Testis (tissue), 3 donors: ENCODE results near the gene CYP27C1. TPM values are rescaled to one million over a fixed set of nuclear protein-coding genes. Genes with fewer than 3 reads are reported as not detected.
A peak's percentile ranks its signal among the peaks of the same experiment; 100 is the strongest.
"Not testable (repeated sequence)": the region's sequence is repeated elsewhere in the genome, so short reads cannot be mapped to it uniquely, and the experiment has no call there.

Experiments
- DNase-seq: peaks from one replicate; pipeline ENCODE4 v3.0.0-alpha.2; 2019
- H3K27ac ChIP-seq, 2 donors: fragments of 200-600 bp; sonication (generic); one replicate each; pipeline ENCODE4 v1.5.1; 2019
- H3K27me3 ChIP-seq: fragments of 200-600 bp; sonication (generic); one replicate; pipeline ENCODE4 v1.5.1; 2019
- H3K36me3 ChIP-seq: fragments of 200-600 bp; sonication (generic); one replicate; pipeline ENCODE4 v1.5.1; 2017; ENCODE audit warnings: low read depth; ENCODE audit errors: missing control alignments
- H3K4me1 ChIP-seq: fragments of 200-600 bp; sonication (generic); one replicate; pipeline ENCODE4 v1.5.1; 2019
- H3K4me3 ChIP-seq, 2 donors: fragments of 200-600 bp; sonication (generic); one replicate each; pipeline ENCODE4 v1.5.1; 2017 to 2019
- H3K9me3 ChIP-seq: fragments of 200-600 bp; sonication (generic); one replicate; pipeline ENCODE4 v1.5.1; 2017
- CTCF ChIP-seq, 3 experiments: fragments of 450-650 bp in 2 of 3; fragments of 200-600 bp in 1 of 3; sonication (generic) in 1 of 3; IDR thresholded peaks; one replicate each; pipeline ENCODE4 v1.5.1; 2016 to 2019; ENCODE audit warnings: antibody characterized with exemption in 3 of 3, mild to moderate bottlenecking in 2 of 3, moderate library complexity in 1 of 3
- POLR2A ChIP-seq: fragments of 450-650 bp; IDR thresholded peaks from one replicate; pipeline ENCODE4 v1.6.1; 2017; ENCODE audit warnings: antibody characterized with exemption, mild to moderate bottlenecking, moderate library complexity
- WGBS, 2 donors: methylation state at CpG; one replicate each; pipeline ENCODE4 v1.1.5; 2018; 5-methylcytosine and 5-hydroxymethylcytosine counted together
- intact Hi-C: fragments of 100-400 bp; cut with DNase I; formaldehyde crosslinking; loops from one replicate; pipeline ENCODE4 v1.15.1; 2023; ENCODE audit warnings: low total_unique reads
- polyA plus RNA-seq: library from polyadenylated mRNA; stranded (reverse); fragments of 350-450 nt; fragmentation: Illumina TruSeq; extraction: RNeasy Lipid Tissue Mini Kit (QIAGEN cat#74804); gene quantifications from one replicate; pipeline ENCODE4 v1.2.3, GENCODE V29; 2014; ENCODE audit warnings: low read depth, low replicate concordance; ENCODE audit not compliant: insufficient read depth
- total RNA-seq, 2 donors: library from RNA; depleted of rRNA; stranded (reverse); fragments of >200 nt; gene quantifications; one replicate each; pipeline ENCODE4 v1.2.3, GENCODE V29; 2016

Gene CYP27C1
- total and polyA plus RNA-seq, 3 donors from 2014 or later, result 0.47 to 0.55 (median 0.50) TPM

GRCh38 chr2:127226520-127227263 lies 6.6 kb upstream of the CYP27C1 start:
- no peak for DNase-seq
- Histone ChIP-seq H3K36me3 (no peaks in the 10 kb centered on the region), H3K9me3 (no peaks in the 10 kb centered on the region), H3K27me3 (no peaks in the 10 kb centered on the region), H3K4me1 (no peaks in the 10 kb centered on the region), H3K27ac (no peak overlapping the region), H3K4me3 (no peak overlapping the region)
- intact Hi-C loops, result no loop called here
- WGBS, 2 donors, result 57 to 68% methylated on average over 10 of the region's 10 CpGs
- TF ChIP-seq CTCF (IDR thresholded peaks at IDR 0.05) (no peak), POLR2A (no peak)

- intact Hi-C loops, result no loop called here
- no peak for DNase-seq
- Histone ChIP-seq H3K4me1 (no peaks in the 10 kb centered on the region), H3K27ac (no peak overlapping the region), H3K36me3 (no peaks in the 10 kb centered on the region), H3K4me3 (no peak overlapping the region), H3K27me3 (no peaks in the 10 kb centered on the region), H3K9me3 (no peaks in the 10 kb centered on the region)
- WGBS, 2 donors, result 47 to 53% methylated on average over 9 of the region's 9 CpGs
- no peak for TF ChIP-seq POLR2A
- TF ChIP-seq CTCF (IDR thresholded peaks at IDR 0.05), result no peak
These were observed 6.0 kb upstream of the CYP27C1 start for GRCh38 chr2:127226132-127226519.

DNA sequence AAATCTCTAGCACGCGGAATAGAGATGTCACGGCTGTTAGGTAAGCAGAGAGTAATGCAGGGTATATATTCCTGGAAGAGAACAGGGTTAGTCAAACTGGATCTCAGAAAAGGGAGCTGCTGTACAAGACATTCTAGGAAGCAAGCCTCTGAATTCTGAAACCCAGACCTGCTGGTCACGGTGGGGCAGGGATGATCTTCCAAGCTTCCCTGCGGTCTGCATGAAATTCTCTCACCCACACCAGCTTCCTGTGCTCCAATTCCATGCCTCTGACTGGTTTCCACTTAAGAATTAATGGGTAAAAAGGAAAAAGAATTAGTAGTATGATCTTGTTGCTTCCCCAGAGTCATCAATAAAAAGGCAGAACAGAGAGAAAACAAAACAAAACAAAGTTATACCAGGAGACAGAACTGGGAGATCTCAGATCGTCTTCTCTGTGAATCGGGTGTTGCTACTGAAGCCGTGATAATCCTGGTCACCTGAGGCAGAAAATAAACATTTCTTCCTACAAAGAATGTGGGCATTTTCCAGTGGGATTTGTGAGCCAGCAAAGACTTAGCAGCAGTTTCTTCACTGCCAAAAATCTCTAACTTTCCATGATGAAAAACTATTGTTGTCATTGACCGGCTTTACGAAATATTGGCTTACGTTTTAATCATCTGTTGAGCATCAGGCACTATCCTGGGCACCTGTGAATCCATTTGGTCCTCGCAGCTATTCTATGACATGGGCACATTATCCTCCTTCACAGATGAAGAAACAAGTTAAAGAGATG lies 5.3 kb upstream of the CYP27C1 start:
- no peak for DNase-seq
- Histone ChIP-seq H3K4me3 (no peak overlapping the region), H3K36me3 (no peaks in the 10 kb centered on the region), H3K9me3 (no peaks in the 10 kb centered on the region), H3K27me3 (no peaks in the 10 kb centered on the region), H3K27ac (no peak overlapping the region), H3K4me1 (no peaks in the 10 kb centered on the region)
- WGBS, 2 donors, result 51 to 57% methylated on average over 12 of the region's 12 CpGs
- TF ChIP-seq CTCF (IDR thresholded peaks at IDR 0.05) (no peak), POLR2A (no peak)
- intact Hi-C loops, result no loop called here

DNA sequence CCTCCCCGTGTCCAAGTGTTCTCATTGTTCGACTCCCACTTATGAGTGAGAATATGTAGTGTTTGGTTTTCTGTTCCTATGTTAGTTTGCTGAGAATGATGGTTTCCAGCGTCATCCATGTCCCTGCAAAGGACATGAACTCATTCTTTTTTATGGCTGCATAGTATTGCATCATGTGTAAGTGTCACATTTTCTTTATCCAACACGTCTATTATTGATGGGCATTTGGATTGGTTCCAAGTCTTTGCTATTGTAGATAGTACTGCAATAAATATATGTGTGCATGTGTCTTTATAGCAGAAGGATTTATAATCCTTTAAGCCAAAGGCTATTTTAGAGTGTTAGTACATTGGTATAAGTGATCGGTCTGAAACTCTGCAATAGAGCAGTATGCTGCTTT lies 4.0 kb upstream of the CYP27C1 start:
- H3K27ac ChIP-seq, H3K27me3 ChIP-seq, intact Hi-C loops, H3K36me3 ChIP-seq, H3K4me3 ChIP-seq, DNase-seq, H3K9me3 ChIP-seq, H3K4me1 ChIP-seq: not testable (repeated sequence)
- WGBS, 2 donors, result 65 to 72% methylated on average over 5 of the region's 5 CpGs

DNA sequence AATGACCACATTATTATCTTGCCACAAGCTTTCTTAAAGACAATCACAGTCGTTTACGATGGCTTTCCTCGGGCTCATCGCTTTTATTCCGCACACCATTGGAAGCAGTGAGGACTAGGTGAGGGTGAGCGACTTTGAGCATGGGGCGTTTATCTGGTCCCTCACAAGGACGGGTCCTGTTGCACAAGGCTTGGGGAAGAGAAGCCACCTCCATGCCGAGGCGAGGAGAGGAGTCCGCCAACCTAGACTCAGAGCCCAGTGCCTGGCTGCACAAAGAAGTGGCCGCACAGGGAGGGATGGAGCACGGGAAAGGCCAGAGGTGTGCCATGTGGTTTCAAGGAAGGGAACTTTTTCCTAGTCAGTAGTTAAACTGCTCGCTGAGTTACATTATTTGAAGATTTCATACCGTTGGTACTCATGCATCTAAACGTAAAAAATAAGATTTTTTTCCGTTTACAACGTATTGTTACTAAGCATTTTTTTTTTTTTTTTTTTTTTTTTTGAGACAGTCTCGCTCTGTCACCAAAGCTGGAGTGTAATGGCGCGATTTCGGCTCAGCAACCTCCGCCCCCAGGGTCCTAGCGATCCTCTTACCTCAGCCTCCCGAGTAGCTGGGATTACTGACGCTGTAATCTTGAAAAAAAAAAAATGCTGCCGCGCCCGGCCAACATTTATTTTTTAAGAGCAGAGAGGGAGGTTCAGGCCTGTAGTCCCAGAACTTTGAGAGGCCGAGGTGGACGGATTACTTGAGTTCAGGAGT lies 849 bp upstream of the CYP27C1 start:
- intact Hi-C loops, result no loop called here
- DNase-seq, result no peak
- Histone ChIP-seq H3K9me3 (no peaks in the 10 kb centered on the region), H3K4me1 (peaks cover 4% of the 10 kb centered on the region), H3K36me3 (no peaks in the 10 kb centered on the region), H3K27ac (no peak overlapping the region), H3K27me3 (no peaks in the 10 kb centered on the region), H3K4me3 (peak overlapping the region in 1 of 2 donors; percentile 39)
- TF ChIP-seq POLR2A, result no peak
- TF ChIP-seq CTCF (IDR thresholded peaks at IDR 0.05), result no peak
- WGBS, 2 donors, result 34 to 35% methylated on average over 31 of the region's 31 CpGs
